Suprapubic skin (tissue), 4 donors: Measurements from ENCODE around the gene SGTA. TPM values are rescaled to one million over a fixed set of nuclear protein-coding genes. Genes with fewer than 3 reads are reported as not detected.

Experiments used
- DNase-seq, 2 donors: peaks; one replicate each; pipeline ENCODE4 v3.0.0-alpha.2; 2019; ENCODE audit warnings: low spot score in 2 of 2
- H3K27ac ChIP-seq: fragments of 200-600 bp; sonication (generic); one replicate; pipeline ENCODE4 v1.5.1; 2019
- H3K27me3 ChIP-seq: fragments of 200-600 bp; sonication (generic); one replicate; pipeline ENCODE4 v1.5.1; 2019
- H3K36me3 ChIP-seq: fragments of 200-600 bp; sonication (generic); one replicate; pipeline ENCODE4 v1.5.1; 2019
- H3K4me1 ChIP-seq: fragments of 200-600 bp; sonication (generic); one replicate; pipeline ENCODE4 v1.5.1; 2019
- H3K4me3 ChIP-seq: fragments of 200-600 bp; sonication (generic); one replicate; pipeline ENCODE4 v1.5.1; 2019; ENCODE audit warnings: mild to moderate bottlenecking
- H3K9me3 ChIP-seq: fragments of 200-600 bp; sonication (generic); one replicate; pipeline ENCODE4 v1.5.1; 2019
- EP300 ChIP-seq: sonication (generic); formaldehyde crosslinking; IDR thresholded peaks from one replicate; pipeline ENCODE4 v1.6.1; 2017; ENCODE audit warnings: antibody characterized with exemption
- POLR2A ChIP-seq, 2 donors: fragments of 450-650 bp; IDR thresholded peaks; one replicate each; pipeline ENCODE4 v1.6.1; 2017; ENCODE audit warnings: antibody characterized with exemption in 2 of 2, mild to moderate bottlenecking in 2 of 2, moderate library complexity in 2 of 2
- POLR2AphosphoS5 ChIP-seq, 3 donors: sonication (generic); formaldehyde crosslinking; IDR thresholded peaks; one replicate each; pipeline ENCODE4 v1.6.1; 2017; ENCODE audit warnings: antibody characterized with exemption in 3 of 3
- WGBS: methylation state at CpG from one replicate; pipeline ENCODE4 v1.1.5; 2018; 5-methylcytosine and 5-hydroxymethylcytosine counted together
- total RNA-seq, 4 donors: library from RNA; depleted of rRNA; stranded (reverse); fragments of >200 nt; gene quantifications; one replicate each; pipeline ENCODE4 v1.1.0, GENCODE V29; 2016
- TF ChIP-seq, protein P1 (sequence below), 2 donors: fragments of 200-600 bp in 1 of 2; fragments of 450-650 bp in 1 of 2; sonication (generic) in 1 of 2; IDR thresholded peaks; one replicate each; pipeline ENCODE4 v1.5.1; 2016 to 2019; ENCODE audit warnings: antibody characterized with exemption in 2 of 2, mild to moderate bottlenecking in 1 of 2, moderate library complexity in 1 of 2

SGTA gene
- total RNA-seq, 4 donors from 2014 or later: 29.1 to 48.9 (median 40.6) TPM

DNA sequence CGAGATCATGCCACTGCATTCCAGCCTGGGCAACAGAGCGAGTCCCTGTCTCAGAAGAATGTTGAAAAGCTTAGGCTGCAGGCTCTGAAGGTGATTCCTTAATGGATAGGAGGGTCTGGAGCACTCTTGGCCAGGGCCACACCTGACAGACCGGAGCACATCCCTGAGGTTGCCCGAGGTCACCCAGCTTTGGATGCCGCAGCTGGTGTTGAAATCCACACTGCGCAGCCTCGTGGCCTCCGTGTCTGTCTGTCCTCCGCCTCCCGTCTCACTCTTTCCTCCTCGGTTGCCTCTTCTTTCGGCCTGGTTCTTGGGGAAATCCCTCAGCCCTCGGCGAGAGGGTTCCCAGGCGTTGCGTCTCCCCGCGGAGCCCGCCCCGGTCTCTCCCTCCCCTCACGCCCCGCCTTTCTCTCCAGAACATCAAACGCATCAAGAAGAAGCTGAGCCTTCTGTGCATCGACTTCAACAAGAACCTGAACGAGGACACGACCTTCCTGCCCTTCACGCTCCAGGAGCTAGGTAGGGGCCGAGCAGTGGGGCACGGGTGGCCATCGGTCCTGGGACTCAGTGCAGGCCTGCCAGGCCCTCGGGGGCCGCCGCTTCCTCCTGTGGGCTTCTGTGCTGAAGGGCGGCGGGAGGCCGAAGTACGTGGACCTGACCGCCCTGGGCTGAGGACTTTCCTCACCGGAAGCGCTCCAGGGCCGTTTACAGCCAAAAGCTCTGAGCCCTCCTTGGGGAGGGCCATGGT is 16.4 kb upstream of the SGTA start:
- no peaks in the 10 kb centered on the region for H3K27me3 ChIP-seq
- H3K4me3 ChIP-seq: no peak overlapping the region
- peaks cover 43% of the 10 kb centered on the region for H3K36me3 ChIP-seq
- no peak for DNase-seq
- H3K27ac ChIP-seq: no peak overlapping the region
- TF ChIP-seq EP300 (no peak), POLR2A (IDR thresholded peaks at IDR 0.05) (no peak)
- no peaks in the 10 kb centered on the region for H3K4me1 ChIP-seq
- WGBS: 90% methylated on average over 36 of the region's 41 CpGs
- no peaks in the 10 kb centered on the region for H3K9me3 ChIP-seq

DNA sequence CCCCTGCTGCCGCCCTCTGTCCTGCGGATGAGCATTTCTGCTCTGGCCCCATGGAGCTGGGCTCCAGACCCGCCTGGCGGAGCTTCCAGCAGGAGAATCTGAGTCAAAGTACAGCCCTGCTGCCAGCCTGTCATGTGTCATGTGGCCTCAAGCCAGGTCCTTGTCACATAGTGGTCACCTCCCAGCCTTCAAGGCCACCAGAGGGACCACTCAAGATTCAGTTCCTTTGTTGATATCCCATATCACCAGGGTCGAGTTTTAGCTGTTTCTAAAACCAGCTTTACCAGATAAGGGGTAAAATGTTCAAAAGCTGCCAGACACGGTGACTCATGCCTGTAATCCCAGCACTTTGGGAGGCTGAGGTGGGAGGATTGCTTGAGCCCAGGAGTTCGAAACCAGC is 15.7 kb upstream of the SGTA start:
- H3K27ac ChIP-seq: no peak overlapping the region
- H3K36me3 ChIP-seq: peaks cover 40% of the 10 kb centered on the region
- TF ChIP-seq EP300 (no peak), POLR2A (IDR thresholded peaks at IDR 0.05) (no peak), POLR2AphosphoS5 (IDR thresholded peaks at IDR 0.05) (no peak)
- TF ChIP-seq, protein P1, sequence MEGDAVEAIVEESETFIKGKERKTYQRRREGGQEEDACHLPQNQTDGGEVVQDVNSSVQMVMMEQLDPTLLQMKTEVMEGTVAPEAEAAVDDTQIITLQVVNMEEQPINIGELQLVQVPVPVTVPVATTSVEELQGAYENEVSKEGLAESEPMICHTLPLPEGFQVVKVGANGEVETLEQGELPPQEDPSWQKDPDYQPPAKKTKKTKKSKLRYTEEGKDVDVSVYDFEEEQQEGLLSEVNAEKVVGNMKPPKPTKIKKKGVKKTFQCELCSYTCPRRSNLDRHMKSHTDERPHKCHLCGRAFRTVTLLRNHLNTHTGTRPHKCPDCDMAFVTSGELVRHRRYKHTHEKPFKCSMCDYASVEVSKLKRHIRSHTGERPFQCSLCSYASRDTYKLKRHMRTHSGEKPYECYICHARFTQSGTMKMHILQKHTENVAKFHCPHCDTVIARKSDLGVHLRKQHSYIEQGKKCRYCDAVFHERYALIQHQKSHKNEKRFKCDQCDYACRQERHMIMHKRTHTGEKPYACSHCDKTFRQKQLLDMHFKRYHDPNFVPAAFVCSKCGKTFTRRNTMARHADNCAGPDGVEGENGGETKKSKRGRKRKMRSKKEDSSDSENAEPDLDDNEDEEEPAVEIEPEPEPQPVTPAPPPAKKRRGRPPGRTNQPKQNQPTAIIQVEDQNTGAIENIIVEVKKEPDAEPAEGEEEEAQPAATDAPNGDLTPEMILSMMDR (IDR thresholded peaks at IDR 0.05): no peak
- no peaks in the 10 kb centered on the region for H3K4me1 ChIP-seq
- H3K27me3 ChIP-seq: no peaks in the 10 kb centered on the region
- H3K4me3 ChIP-seq: no peak overlapping the region
- no peaks in the 10 kb centered on the region for H3K9me3 ChIP-seq
- WGBS: 58% methylated on average over 2 of the region's 7 CpGs
- no peak for DNase-seq

DNA sequence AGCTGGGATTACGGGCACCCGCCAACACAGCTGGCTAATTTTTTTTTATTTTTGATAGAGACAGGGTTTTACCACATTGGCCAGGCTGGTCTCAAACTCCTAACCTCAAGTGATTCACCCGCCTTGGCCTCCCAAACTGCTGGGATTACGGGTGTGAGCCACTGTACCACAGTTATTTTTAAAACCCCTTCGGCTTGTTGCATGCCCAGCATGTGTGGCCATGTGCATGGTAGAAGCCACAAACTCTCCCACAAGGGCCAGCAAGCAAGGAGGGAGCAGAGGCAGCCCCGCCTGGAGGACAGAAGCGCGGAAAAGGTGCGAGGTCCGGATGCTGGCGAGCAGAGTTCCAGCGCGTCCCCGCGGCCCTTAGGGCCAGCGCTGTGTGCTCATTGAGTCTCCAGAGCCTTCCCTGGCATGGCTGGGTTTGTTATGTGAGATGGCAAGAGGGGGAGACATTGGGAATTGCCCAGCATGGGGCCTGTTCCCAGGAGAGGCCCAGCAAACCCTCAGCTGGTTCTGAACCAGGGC is 15.1 kb upstream of the SGTA start:
- no peaks in the 10 kb centered on the region for H3K4me1 ChIP-seq
- TF ChIP-seq, protein P1 (IDR thresholded peaks at IDR 0.05): no peak
- TF ChIP-seq POLR2A (IDR thresholded peaks at IDR 0.05): no peak
- TF ChIP-seq POLR2AphosphoS5 (IDR thresholded peaks at IDR 0.05): no peak
- TF ChIP-seq EP300: no peak
- H3K9me3 ChIP-seq: no peaks in the 10 kb centered on the region
- H3K27ac ChIP-seq: no peak overlapping the region
- WGBS: 95% methylated on average over 16 of the region's 16 CpGs
- no peak for DNase-seq
- H3K27me3 ChIP-seq: no peaks in the 10 kb centered on the region
- H3K4me3 ChIP-seq: no peak overlapping the region
- peaks cover 38% of the 10 kb centered on the region for H3K36me3 ChIP-seq

DNA sequence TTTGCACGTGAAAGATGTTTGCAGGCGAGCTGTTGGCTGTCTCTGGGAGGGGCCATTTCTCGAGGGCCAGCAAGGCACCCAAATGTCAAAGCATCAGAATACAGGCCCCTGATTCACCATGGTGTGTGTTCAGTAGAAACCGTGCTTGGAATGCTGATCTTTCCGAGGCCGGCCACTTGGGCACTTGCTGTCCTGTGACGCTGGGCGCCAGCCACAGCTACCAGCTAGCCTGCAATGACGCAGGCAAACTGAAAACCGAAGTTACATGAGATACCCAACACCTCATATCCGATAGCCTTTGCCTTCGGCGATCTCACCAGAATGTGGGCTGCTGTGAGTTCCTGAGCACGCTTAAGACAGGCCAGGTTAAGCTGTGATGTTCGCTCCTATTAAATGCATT is 14.2 kb upstream of the SGTA start:
- H3K36me3 ChIP-seq: peaks cover 33% of the 10 kb centered on the region
- WGBS: 98% methylated on average over 7 of the region's 15 CpGs
- H3K4me3 ChIP-seq: no peak overlapping the region
- H3K9me3 ChIP-seq: no peaks in the 10 kb centered on the region
- no peaks in the 10 kb centered on the region for H3K27me3 ChIP-seq
- H3K27ac ChIP-seq: no peak overlapping the region
- no peak for TF ChIP-seq POLR2AphosphoS5 (IDR thresholded peaks at IDR 0.05)
- TF ChIP-seq, protein P1 (IDR thresholded peaks at IDR 0.05): no peak
- no peak for TF ChIP-seq EP300
- TF ChIP-seq POLR2A (IDR thresholded peaks at IDR 0.05): no peak
- DNase-seq: no peak
- no peaks in the 10 kb centered on the region for H3K4me1 ChIP-seq

DNA sequence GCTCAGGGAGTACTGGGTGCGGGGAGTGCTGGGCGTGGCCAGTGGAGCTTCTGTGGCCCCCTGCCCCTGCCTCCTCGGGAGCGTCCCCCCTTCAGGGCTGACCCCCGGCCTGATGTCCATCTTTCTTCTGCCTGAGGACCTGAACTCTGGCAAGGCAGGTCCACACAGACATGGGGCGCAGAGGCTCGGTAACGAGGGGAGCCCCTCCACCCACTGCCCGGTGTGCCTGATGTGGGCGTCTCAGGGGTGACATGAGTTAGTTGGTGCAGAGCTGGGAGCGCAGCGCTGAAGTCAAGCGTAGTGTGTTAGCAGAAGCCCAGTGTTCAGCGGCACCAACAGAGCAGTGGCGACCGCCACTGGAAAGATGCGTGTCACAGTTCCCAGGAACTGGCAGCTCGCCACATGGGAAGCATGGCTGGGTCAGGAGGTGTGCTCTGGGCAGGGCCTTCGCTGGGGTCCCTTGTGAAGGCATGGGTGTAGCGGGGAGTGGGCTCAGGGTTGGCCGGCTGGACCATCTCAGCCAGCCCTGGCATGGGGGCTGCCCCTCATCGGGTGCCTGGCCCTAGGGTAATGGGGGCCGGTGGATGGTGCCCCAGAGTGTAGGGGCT is 13.7 kb upstream of the SGTA start:
- Histone ChIP-seq H3K27me3 (no peaks in the 10 kb centered on the region), H3K4me1 (no peaks in the 10 kb centered on the region), H3K36me3 (peaks cover 33% of the 10 kb centered on the region), H3K4me3 (no peak overlapping the region), H3K27ac (no peak overlapping the region), H3K9me3 (no peaks in the 10 kb centered on the region)
- WGBS: 97% methylated on average over 12 of the region's 23 CpGs
- TF ChIP-seq EP300 (no peak), POLR2AphosphoS5 (IDR thresholded peaks at IDR 0.05) (no peak), POLR2A (IDR thresholded peaks at IDR 0.05) (no peak)
- TF ChIP-seq, protein P1 (IDR thresholded peaks at IDR 0.05): no peak
- no peak for DNase-seq
